Spleen (tissue), 11 donors: ENCODE results near the gene SSBP1. TPM values are rescaled to one million over a fixed set of nuclear protein-coding genes. Genes with fewer than 3 reads are reported as not detected.

Experiments
- DNase-seq: peaks from one replicate; pipeline ENCODE4 v3.0.0-alpha.2; 2020
- H3K27ac ChIP-seq, 8 donors: fragments of 200-600 bp; sonication (generic) in 7 of 8; 1 replicate in 4 of 8; 2 replicates in 4 of 8; pipeline versions ENCODE4 v1.5.0 to v1.8.0; 2016 to 2021; ENCODE audit warnings: inconsistent platforms in 4 of 8, mild to moderate bottlenecking in 4 of 8, moderate library complexity in 1 of 8
- H3K27me3 ChIP-seq, 7 donors: fragments of 200-600 bp; sonication (generic) in 6 of 7; replicated peaks in 1 of 7; 1 replicate in 4 of 7; 2 replicates in 3 of 7; pipeline versions ENCODE4 v1.5.0 to v1.8.0; 2016 to 2021; ENCODE audit warnings: inconsistent platforms in 3 of 7, mild to moderate bottlenecking in 1 of 7
- H3K36me3 ChIP-seq, 6 donors: fragments of 200-600 bp; sonication (generic) in 5 of 6; 1 replicate in 4 of 6; 2 replicates in 2 of 6; pipeline versions ENCODE4 v1.5.0 to v1.8.0; 2016 to 2021; ENCODE audit warnings: inconsistent platforms in 2 of 6
- H3K4me1 ChIP-seq, 6 donors: fragments of 200-600 bp; sonication (generic) in 5 of 6; 1 replicate in 3 of 6; 2 replicates in 3 of 6; pipeline versions ENCODE4 v1.5.0 to v1.8.0; 2016 to 2021; ENCODE audit warnings: inconsistent platforms in 3 of 6
- H3K4me3 ChIP-seq, 8 donors: fragments of 200-600 bp; sonication (generic) in 7 of 8; 1 replicate in 4 of 8; 2 replicates in 4 of 8; pipeline versions ENCODE4 v1.5.0 to v1.8.0; 2016 to 2021; ENCODE audit warnings: inconsistent platforms in 4 of 8, mild to moderate bottlenecking in 4 of 8, moderate library complexity in 2 of 8
- H3K9me3 ChIP-seq, 8 donors: fragments of 200-600 bp; sonication (generic) in 7 of 8; 1 replicate in 4 of 8; 2 replicates in 4 of 8; pipeline versions ENCODE4 v1.5.0 to v1.8.0; 2016 to 2021; ENCODE audit warnings: inconsistent platforms in 4 of 8
- POLR2A ChIP-seq, 3 donors: fragments of 450-650 bp; IDR thresholded peaks; one replicate each; pipeline ENCODE4 v1.5.1; 2017; ENCODE audit warnings: antibody characterized with exemption in 3 of 3, mild to moderate bottlenecking in 1 of 3
- POLR2AphosphoS5 ChIP-seq, 3 donors: sonication (generic); formaldehyde crosslinking; IDR thresholded peaks; one replicate each; pipeline ENCODE4 v1.5.1; 2017; ENCODE audit warnings: antibody characterized with exemption in 3 of 3
- WGBS, 5 donors: extraction: QIAGEN DNeasy Blood & Tissue Kit in 3 of 5; methylation state at CpG; one replicate each; pipeline versions ENCODE4 v1.1.5 to v1.1.7; 2013 to 2018; 5-methylcytosine and 5-hydroxymethylcytosine counted together
- intact Hi-C: fragments of 100-400 bp; cut with DNase I; formaldehyde crosslinking; loops from one replicate; pipeline ENCODE4 v1.15.0; 2023; ENCODE audit warnings: low total_unique reads
- polyA plus RNA-seq, 3 donors: library from polyadenylated mRNA; stranded (reverse); fragments of 200-250 nt; gene quantifications; one replicate each; pipeline ENCODE4 v1.2.1, GENCODE V29; 2013
- total RNA-seq, 7 donors: library from RNA; depleted of rRNA in 3 of 7; stranded (reverse); fragments of >200 nt in 3 of 7; fragmentation: NEBNext Ultra II Directional in 4 of 7; extraction: Animal tissue kit (Norgen Biotek cat#: 25700) in 4 of 7; gene quantifications; one replicate each; pipeline versions ENCODE4 v1.1.0 to v1.2.1, GENCODE V29; 2016 to 2021
- TF ChIP-seq, protein P1 (sequence below), 11 experiments: fragments of 200-600 bp in 7 of 11; fragments of 450-650 bp in 4 of 11; sonication (generic) in 4 of 11; IDR thresholded peaks in 8 of 11; conservative IDR thresholded peaks in 3 of 11; 1 replicate in 7 of 11; 2 replicates in 4 of 11; pipeline versions ENCODE4 v1.4.0 to v1.8.0; 2016 to 2021; ENCODE audit warnings: antibody characterized with exemption in 11 of 11, inconsistent platforms in 4 of 11, mild to moderate bottlenecking in 1 of 11
- donor health status: healthy with polysubstance abuse.
- donor health status: DM: no; HTN: no; CAD: no; lungs with moderate emphysema.
- donor health status: DM: no; HTN: no; CAD: no.
- donor health status: Bipolar disorder and iron deficiency.
- donor health status: healthy.
- donor health status: DM: no; HTN: no; CAD: no.
- donor health status: DM: yes; HTN: yes; CAD: no.

The SSBP1 gene
- total and polyA plus RNA-seq, 10 donors: 69.3 to 185 (median 104) TPM

DNA sequence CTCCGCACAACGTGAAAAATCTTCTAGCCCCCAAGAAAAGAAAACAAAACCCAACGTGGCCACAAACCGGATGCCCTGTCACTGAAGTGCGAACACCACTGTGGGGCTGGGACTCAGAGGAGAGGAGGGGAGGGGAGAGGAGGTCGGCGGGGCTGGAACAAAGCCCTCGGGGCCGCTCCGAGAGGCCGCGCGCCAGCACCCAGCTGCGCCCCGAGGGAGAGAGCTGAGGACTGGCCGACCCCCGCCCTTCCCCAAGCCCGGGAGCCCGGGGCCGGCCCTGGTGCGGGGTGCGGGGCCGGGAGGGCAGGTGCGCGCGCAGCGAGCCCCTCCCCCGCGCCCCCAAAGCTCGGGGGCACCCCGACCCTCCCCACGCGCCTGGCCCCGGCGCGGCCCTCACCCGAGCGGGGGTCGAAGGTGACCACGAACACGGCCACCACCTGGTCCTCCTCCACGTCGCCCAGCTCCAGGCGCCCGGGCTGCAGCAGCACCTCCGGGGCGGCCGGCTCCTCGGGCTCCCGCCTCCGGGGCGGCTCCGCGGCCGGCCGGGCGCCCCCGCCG lies 36.6 kb upstream of the SSBP1 start:
- Histone ChIP-seq H3K27me3 (no peaks in the 10 kb centered on the region), H3K4me3 (peak overlapping the region; percentile 62 to 94 (median 84)), H3K9me3 (no peaks in the 10 kb centered on the region), H3K36me3 (no peaks in the 10 kb centered on the region), H3K27ac (peak overlapping the region; percentile 75 to 96 (median 92)), H3K4me1 (peaks cover 27 to 57% (median 52%) of the 10 kb centered on the region in 6 donors)
- 0 to 1% (median 1%) methylated on average over 18 to 59 of the region's 59 CpGs for WGBS, 5 donors
- TF ChIP-seq POLR2A (IDR thresholded peaks at IDR 0.05) (peak in 1 of 3 donors; percentile 35), POLR2AphosphoS5 (IDR thresholded peaks at IDR 0.05) (peak; percentile 72 to 80 (median 77))
- TF ChIP-seq, protein P1, sequence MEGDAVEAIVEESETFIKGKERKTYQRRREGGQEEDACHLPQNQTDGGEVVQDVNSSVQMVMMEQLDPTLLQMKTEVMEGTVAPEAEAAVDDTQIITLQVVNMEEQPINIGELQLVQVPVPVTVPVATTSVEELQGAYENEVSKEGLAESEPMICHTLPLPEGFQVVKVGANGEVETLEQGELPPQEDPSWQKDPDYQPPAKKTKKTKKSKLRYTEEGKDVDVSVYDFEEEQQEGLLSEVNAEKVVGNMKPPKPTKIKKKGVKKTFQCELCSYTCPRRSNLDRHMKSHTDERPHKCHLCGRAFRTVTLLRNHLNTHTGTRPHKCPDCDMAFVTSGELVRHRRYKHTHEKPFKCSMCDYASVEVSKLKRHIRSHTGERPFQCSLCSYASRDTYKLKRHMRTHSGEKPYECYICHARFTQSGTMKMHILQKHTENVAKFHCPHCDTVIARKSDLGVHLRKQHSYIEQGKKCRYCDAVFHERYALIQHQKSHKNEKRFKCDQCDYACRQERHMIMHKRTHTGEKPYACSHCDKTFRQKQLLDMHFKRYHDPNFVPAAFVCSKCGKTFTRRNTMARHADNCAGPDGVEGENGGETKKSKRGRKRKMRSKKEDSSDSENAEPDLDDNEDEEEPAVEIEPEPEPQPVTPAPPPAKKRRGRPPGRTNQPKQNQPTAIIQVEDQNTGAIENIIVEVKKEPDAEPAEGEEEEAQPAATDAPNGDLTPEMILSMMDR (IDR thresholded peaks at IDR 0.05 in 8 of 11, conservative IDR thresholded peaks at IDR 0.05 in 3 of 11): no peak
- intact Hi-C loops: no loop called here
- DNase-seq: peak; percentile 93

DNA sequence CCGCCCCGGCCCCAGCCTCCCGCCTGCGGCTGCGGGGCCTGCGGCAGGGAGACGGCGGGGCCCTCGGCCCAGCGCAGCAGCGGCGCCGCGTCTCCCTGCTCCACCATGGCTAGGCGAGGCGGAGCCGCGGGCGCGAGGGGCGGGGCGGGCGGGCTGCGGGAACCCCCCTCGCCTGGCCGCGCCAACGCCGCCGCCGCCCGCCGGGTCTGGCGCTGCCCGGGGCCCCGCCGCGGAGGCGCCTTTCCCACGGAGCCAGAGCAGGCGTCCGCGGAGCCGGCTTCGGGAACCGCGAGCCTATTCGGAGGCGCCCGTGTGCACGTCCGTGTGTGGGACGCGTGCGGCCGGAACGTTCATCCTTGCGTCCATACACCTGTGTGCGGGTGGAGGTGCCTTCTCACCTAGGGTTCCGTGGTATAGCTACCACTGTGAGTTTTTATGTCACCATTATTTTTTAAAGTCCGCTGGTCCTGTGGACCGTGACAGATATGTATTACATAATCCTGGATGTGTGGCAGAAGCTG lies 36.1 kb upstream of the SSBP1 start, which contains the start of gene DENND11:
Gene DENND11 (minus strand): TSS at position 120 of the 521 bp plus-strand sequence. CDS start 13 bp downstream, at position 107.
- H3K27ac ChIP-seq: peak within 1 kb of the TSS; percentile 75 to 96 (median 92)
- peak; percentile 89 for DNase-seq
- H3K9me3 ChIP-seq: no peaks in the 10 kb centered on the region
- H3K4me1 ChIP-seq: peaks cover 25 to 52% (median 46%) of the 10 kb centered on the region in 6 donors
- TF ChIP-seq POLR2AphosphoS5 (IDR thresholded peaks at IDR 0.05) (peak in 1 of 3 donors; percentile 46), POLR2A (IDR thresholded peaks at IDR 0.05) (no peak)
- intact Hi-C loops: no loop called here
- H3K36me3 ChIP-seq: no peaks in the 10 kb centered on the region
- peak within 1 kb of the TSS; percentile 62 to 94 (median 84) for H3K4me3 ChIP-seq
- 0 to 1% (median 0%) methylated on average over 10 to 62 of the region's 62 CpGs for WGBS, 5 donors
- no peaks in the 10 kb centered on the region for H3K27me3 ChIP-seq

DNA sequence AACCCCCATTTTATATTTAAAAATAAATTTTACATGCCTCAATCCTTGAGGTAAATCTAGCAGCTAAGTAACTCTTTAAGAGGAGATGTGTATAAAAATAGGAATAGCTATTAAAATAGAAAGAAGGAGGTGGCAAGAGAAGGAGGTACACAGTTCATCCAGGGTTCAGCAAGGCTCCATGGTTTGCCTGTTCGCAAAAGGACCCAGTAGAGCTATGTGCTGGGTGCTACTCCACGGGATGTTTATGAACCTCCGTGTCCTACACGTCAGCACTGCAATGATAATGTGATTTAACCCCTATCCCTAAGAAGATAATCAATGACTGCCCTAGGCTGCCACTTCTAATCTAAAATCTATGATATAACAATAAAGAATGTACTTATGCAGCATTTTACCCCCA lies 35.3 kb upstream of the SSBP1 start:
- Histone ChIP-seq H3K4me3 (peak overlapping the region in 3 of 8 donors; percentile 89 to 94 (median 91)), H3K27ac (no peak overlapping the region), H3K9me3 (no peaks in the 10 kb centered on the region), H3K27me3 (no peaks in the 10 kb centered on the region), H3K4me1 (peaks cover 22 to 44% (median 40%) of the 10 kb centered on the region in 6 donors), H3K36me3 (no peaks in the 10 kb centered on the region)
- WGBS, 5 donors: 83 to 94% (median 89%) methylated on average over 4 of the region's 4 CpGs
- intact Hi-C loops: no loop called here
- TF ChIP-seq POLR2A (IDR thresholded peaks at IDR 0.05) (no peak), POLR2AphosphoS5 (IDR thresholded peaks at IDR 0.05) (no peak)
- TF ChIP-seq, protein P1 (IDR thresholded peaks at IDR 0.05 in 8 of 11, conservative IDR thresholded peaks at IDR 0.05 in 3 of 11): no peak
- DNase-seq: no peak

- Histone ChIP-seq H3K27me3 (no peaks in the 10 kb centered on the region), H3K4me1 (peaks cover 16 to 32% (median 27%) of the 10 kb centered on the region in 6 donors), H3K36me3 (no peaks in the 10 kb centered on the region), H3K27ac (no peak overlapping the region), H3K4me3 (no peak overlapping the region), H3K9me3 (no peaks in the 10 kb centered on the region)
- 84 to 94% (median 90%) methylated on average over 3 of the region's 3 CpGs for WGBS, 5 donors
- TF ChIP-seq, protein P1 (IDR thresholded peaks at IDR 0.05 in 8 of 11, conservative IDR thresholded peaks at IDR 0.05 in 3 of 11): no peak
- TF ChIP-seq POLR2A (IDR thresholded peaks at IDR 0.05): no peak
- no peak for TF ChIP-seq POLR2AphosphoS5 (IDR thresholded peaks at IDR 0.05)
- DNase-seq: no peak
- intact Hi-C loops: no loop called here
Observed at GRCh38 chr7:141704112-141704511, 34.0 kb upstream of the SSBP1 start.
